Tibial nerve (tissue), 4 donors: Measurements from ENCODE around the gene EYA3. TPM values are rescaled to one million over a fixed set of nuclear protein-coding genes. Genes with fewer than 3 reads are reported as not detected.

ENCODE experiments used
- DNase-seq, 2 donors: peaks; one replicate each; pipeline ENCODE4 v3.0.0-alpha.2; 2019; ENCODE audit warnings: low spot score in 2 of 2
- H3K27ac ChIP-seq, 4 donors: fragments of 200-600 bp; sonication (generic) in 3 of 4; one replicate each; pipeline ENCODE4 v1.5.1; 2017 to 2019; ENCODE audit warnings: mild to moderate bottlenecking in 1 of 4
- H3K27me3 ChIP-seq, 2 donors: fragments of 200-600 bp; sonication (generic) in 1 of 2; one replicate each; pipeline versions ENCODE4 v1.5.1 to v1.6.0; 2017 to 2019
- H3K36me3 ChIP-seq, 3 donors: fragments of 200-600 bp; sonication (generic); one replicate each; pipeline ENCODE4 v1.5.1; 2018 to 2019
- H3K4me1 ChIP-seq, 4 donors: fragments of 200-600 bp; sonication (generic) in 3 of 4; one replicate each; pipeline ENCODE4 v1.5.1; 2017 to 2019
- H3K4me3 ChIP-seq, 4 donors: fragments of 200-600 bp; sonication (generic) in 3 of 4; one replicate each; pipeline ENCODE4 v1.5.1; 2017 to 2019; ENCODE audit warnings: mild to moderate bottlenecking in 1 of 4, moderate library complexity in 1 of 4
- H3K9me3 ChIP-seq, 4 donors: fragments of 200-600 bp; sonication (generic) in 3 of 4; one replicate each; pipeline ENCODE4 v1.5.1; 2017 to 2019
- CTCF ChIP-seq, 5 experiments: fragments of 200-600 bp in 3 of 5; fragments of 450-650 bp in 2 of 5; sonication (generic) in 3 of 5; IDR thresholded peaks; one replicate each; pipeline ENCODE4 v1.5.1; 2016 to 2019; ENCODE audit warnings: antibody characterized with exemption in 5 of 5, mild to moderate bottlenecking in 3 of 5, moderate library complexity in 2 of 5
- EP300 ChIP-seq, 2 donors: sonication (generic); formaldehyde crosslinking; IDR thresholded peaks; one replicate each; pipeline ENCODE4 v1.6.1; 2017; ENCODE audit warnings: antibody characterized with exemption in 2 of 2, mild to moderate bottlenecking in 1 of 2
- POLR2A ChIP-seq, 2 donors: fragments of 450-650 bp; IDR thresholded peaks; one replicate each; pipeline ENCODE4 v1.6.1; 2017; ENCODE audit warnings: antibody characterized with exemption in 2 of 2, mild to moderate bottlenecking in 2 of 2, moderate library complexity in 2 of 2
- WGBS, 2 donors: methylation state at CpG; one replicate each; pipeline ENCODE4 v1.1.5; 2018; 5-methylcytosine and 5-hydroxymethylcytosine counted together
- total RNA-seq, 4 donors: library from RNA; depleted of rRNA; stranded (reverse); fragments of >200 nt; gene quantifications; one replicate each; pipeline ENCODE4 v1.1.0, GENCODE V29; 2016

The EYA3 gene
- total RNA-seq, 4 donors from 2014 or later, result 9.2 to 17.6 (median 14.6) TPM

DNA sequence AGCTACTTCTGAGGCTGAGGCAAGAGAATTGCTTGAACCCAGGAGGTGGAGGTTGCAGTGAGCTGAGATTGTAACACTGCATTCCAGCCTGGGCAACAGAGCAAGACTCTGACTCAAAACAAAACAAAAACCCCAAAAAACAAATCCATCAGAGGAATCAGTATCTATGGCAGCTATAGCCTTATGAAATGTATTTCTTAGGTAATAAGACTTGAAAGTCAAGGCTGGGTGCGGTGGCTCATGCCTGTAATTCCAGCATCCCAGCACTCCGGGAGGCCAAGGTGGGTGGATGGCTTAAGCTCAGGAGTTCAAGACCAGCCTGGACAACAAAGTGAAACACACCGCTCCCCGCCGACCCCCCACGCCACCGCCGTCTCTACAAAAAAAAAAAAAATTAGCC is 31.1 kb upstream of the EYA3 start:
- H3K9me3 ChIP-seq, result no peaks in the 10 kb centered on the region
- DNase-seq, result no peak
- no peak for TF ChIP-seq EP300 (IDR thresholded peaks at IDR 0.05)
- TF ChIP-seq POLR2A (IDR thresholded peaks at IDR 0.05), result no peak
- no peak for TF ChIP-seq CTCF (IDR thresholded peaks at IDR 0.05)
- H3K4me3 ChIP-seq, result no peak overlapping the region
- H3K4me1 ChIP-seq, result no peaks in the 10 kb centered on the region
- H3K27ac ChIP-seq, result no peak overlapping the region
- 95 to 96% methylated on average over 8 of the region's 8 CpGs for WGBS, 2 donors
- H3K36me3 ChIP-seq, result no peaks in the 10 kb centered on the region
- H3K27me3 ChIP-seq, result no peaks in the 10 kb centered on the region

DNA sequence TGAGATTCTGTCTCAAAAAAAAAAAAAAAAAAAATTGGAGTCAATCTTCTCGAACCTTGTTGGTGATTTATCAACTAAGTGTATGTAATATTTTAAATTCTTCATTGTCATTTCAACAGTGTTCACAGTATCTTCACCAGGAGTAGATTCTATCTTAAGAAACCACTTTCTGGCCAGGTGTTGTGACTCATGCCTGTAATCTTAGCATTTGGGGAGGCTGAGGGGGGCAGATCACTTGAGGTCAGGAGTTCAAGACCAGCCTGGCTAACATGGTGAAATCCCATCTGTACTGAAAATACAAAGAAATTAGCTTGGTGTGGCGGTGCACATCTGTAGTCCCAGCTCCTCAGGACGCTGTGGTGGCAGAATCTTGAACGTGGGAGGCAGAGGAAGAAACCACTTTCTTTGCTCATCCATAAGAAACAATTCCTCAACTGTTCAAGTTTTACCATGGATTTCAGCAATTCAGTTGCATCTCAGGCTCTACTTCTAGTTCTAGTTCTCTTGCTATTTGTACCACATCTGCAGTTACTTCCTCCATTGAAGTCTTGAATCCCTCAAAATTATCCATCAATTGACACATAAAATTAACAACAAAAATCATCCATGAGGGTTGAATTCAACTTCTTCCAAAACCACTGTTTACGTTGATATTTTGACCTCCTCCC is 30.4 kb upstream of the EYA3 start:
- no peak for TF ChIP-seq POLR2A (IDR thresholded peaks at IDR 0.05)
- H3K36me3 ChIP-seq, result no peaks in the 10 kb centered on the region
- H3K9me3 ChIP-seq, result no peaks in the 10 kb centered on the region
- H3K27ac ChIP-seq, result no peak overlapping the region
- H3K4me1 ChIP-seq, result no peaks in the 10 kb centered on the region
- DNase-seq, result no peak
- H3K27me3 ChIP-seq, result no peaks in the 10 kb centered on the region
- no peak overlapping the region for H3K4me3 ChIP-seq
- 78 to 83% methylated on average over 5 of the region's 5 CpGs for WGBS, 2 donors

DNA sequence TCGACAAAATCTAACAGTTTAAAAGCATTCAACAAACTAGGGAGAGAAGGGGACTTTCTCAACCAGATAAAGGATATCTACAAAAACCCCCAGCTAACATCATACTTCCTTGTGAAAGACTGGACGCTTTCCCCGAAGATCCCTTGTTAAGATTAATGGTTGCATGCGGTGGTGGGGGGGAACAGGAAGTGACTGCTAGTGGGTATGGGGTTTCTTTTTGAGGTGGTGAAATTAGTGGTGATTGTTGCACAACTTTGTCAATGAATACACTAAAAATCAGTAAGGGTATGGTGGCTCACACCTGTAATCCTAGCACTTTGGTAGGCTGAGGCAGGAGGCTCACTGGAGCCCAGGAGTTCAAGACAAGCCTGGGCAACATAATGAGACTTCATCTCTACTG is 26.9 kb upstream of the EYA3 start:
- no peak for TF ChIP-seq EP300 (IDR thresholded peaks at IDR 0.05)
- 42 to 44% methylated on average over 4 of the region's 4 CpGs for WGBS, 2 donors
- DNase-seq, result peak in 1 of 2 donors; percentile 34
- H3K36me3 ChIP-seq, result no peaks in the 10 kb centered on the region
- no peaks in the 10 kb centered on the region for H3K9me3 ChIP-seq
- H3K27me3 ChIP-seq, result no peaks in the 10 kb centered on the region
- H3K4me1 ChIP-seq, result no peaks in the 10 kb centered on the region
- no peak overlapping the region for H3K4me3 ChIP-seq
- H3K27ac ChIP-seq, result no peak overlapping the region

DNA sequence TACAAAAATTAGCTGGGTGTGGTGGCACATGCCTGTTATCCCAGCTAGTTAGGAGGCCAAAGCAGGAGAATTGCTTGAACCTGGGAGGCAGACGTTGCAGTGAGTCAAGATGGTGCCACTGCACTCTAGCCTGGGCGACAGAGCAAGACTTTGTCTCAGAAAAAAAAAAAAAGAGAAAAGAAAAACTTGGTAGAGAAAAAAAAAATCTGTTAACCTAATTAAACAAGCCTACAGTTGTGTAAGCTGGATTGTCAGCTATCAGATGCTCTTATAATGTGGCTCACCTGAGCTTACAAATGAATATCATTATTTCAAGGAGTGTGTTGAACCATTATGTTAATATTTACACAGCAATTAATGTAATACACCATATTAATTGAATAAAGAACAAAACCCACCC is 26.4 kb upstream of the EYA3 start:
- no peaks in the 10 kb centered on the region for H3K36me3 ChIP-seq
- no peaks in the 10 kb centered on the region for H3K4me1 ChIP-seq
- no peaks in the 10 kb centered on the region for H3K27me3 ChIP-seq
- H3K27ac ChIP-seq, result no peak overlapping the region
- TF ChIP-seq POLR2A (IDR thresholded peaks at IDR 0.05), result no peak
- H3K9me3 ChIP-seq, result no peaks in the 10 kb centered on the region
- H3K4me3 ChIP-seq, result no peak overlapping the region
- 70 to 78% methylated on average over 2 of the region's 2 CpGs for WGBS, 2 donors
- DNase-seq, result no peak

DNA sequence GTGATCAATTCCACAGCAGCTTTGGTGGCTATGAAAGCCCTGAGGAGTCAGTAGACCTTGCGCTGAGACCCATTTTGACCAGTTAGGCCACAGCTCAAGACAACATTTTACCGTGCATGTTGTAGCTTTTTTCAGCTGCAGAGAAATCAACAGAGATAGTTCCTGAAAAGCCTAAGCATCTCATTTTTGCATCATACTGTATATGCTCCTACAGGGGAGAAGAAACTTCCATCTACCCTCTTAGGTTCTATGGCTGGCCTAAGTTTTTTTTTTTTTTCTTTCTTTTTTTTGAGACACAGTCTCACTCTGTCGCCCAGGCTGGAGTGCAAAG is 24.8 kb upstream of the EYA3 start:
- 83 to 90% methylated on average over 3 of the region's 3 CpGs for WGBS, 2 donors
- Histone ChIP-seq H3K4me3 (no peak overlapping the region), H3K27me3 (no peaks in the 10 kb centered on the region), H3K36me3 (no peaks in the 10 kb centered on the region), H3K4me1 (no peaks in the 10 kb centered on the region), H3K9me3 (no peaks in the 10 kb centered on the region), H3K27ac (no peak overlapping the region)
- no peak for TF ChIP-seq CTCF (IDR thresholded peaks at IDR 0.05)
- TF ChIP-seq POLR2A (IDR thresholded peaks at IDR 0.05), result no peak
- TF ChIP-seq EP300 (IDR thresholded peaks at IDR 0.05), result no peak
- DNase-seq, result no peak

DNA sequence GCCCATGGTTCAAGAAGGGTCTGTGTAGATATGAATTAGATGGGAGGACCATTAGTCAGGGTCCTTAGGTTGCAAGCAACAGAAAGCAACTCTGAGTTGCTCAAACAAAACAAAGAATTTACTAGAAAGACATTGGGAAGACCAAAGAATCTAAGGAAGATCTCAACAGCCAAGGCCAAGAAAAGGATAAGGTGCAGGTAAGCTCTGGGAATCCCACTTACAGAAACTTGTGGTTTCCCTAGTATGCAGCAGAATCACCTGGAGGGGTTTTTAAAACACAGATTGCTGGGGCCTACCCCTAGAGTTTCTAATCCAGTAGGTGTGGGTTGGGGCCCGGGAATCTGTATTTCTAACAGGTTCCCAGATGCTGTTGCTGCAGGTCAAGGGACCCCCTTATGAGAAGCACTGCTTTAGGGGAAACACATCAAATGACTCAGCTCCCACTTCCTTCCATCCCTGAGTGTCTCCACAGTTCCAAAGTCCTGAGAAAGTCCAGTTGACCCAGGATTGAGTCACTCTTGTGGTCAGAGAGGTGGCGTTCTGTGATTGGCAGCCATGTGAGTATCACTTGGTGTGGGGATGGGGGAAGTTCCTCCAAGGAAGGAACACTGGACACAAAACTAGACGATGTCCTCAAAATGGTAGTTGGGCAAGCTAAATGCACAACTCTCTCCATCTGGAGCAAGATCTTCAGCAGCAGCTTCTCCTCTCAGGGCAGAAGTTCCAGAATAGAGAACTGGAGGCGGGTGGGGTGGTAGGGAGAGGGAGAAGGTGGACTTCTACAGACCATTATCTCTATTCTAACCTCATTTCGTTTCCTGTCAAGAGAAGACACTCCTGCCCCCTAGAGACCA is 24.2 kb upstream of the EYA3 start:
- H3K27me3 ChIP-seq, result no peaks in the 10 kb centered on the region
- peak in 1 of 2 donors; percentile 31 for DNase-seq
- H3K4me3 ChIP-seq, result no peak overlapping the region
- no peak overlapping the region for H3K27ac ChIP-seq
- no peaks in the 10 kb centered on the region for H3K9me3 ChIP-seq
- WGBS, 2 donors, result 60 to 72% methylated on average over 5 of the region's 5 CpGs
- TF ChIP-seq POLR2A (IDR thresholded peaks at IDR 0.05), result no peak
- TF ChIP-seq EP300 (IDR thresholded peaks at IDR 0.05), result peak in 1 of 2 donors; percentile 58
- TF ChIP-seq CTCF (IDR thresholded peaks at IDR 0.05), result no peak
- H3K36me3 ChIP-seq, result no peaks in the 10 kb centered on the region
- no peaks in the 10 kb centered on the region for H3K4me1 ChIP-seq
